Measurements from ENCODE around the gene PPP1R14C. TPM values are rescaled to one million over a fixed set of nuclear protein-coding genes. Genes with fewer than 3 reads are reported as not detected.

PPP1R14C gene
- polyA plus RNA-seq, 1 donor (not counting 4 experiments of a cell fraction or from before 2014, with no cell fraction given): 50.6 TPM

GRCh38 chr6:150138638-150139037, 4.2 kb upstream of the PPP1R14C start:
- no peak overlapping the region for H3K27ac ChIP-seq (ENCODE audit: control insufficient read depth, insufficient read depth, low read length)
- no peak overlapping the region for H2AFZ ChIP-seq (ENCODE audit: control insufficient read depth, low read length)
- H3K4me3 ChIP-seq (ENCODE audit: control insufficient read depth in 2 of 3, extremely low read depth in 1 of 3, insufficient read depth in 2 of 3, low read depth in 1 of 3, low read length in 3 of 3): no peak overlapping the region
- H3K9me3 ChIP-seq (ENCODE audit: control insufficient read depth, low read depth, low read length): no peaks in the 10 kb centered on the region
- no peaks in the 10 kb centered on the region for H3K27me3 ChIP-seq (ENCODE audit: control insufficient read depth, extremely low read depth, insufficient read depth, low read length)
- no peaks in the 10 kb centered on the region for H3K9me1 ChIP-seq (ENCODE audit: control insufficient read depth, extremely low read depth, insufficient read depth, low read length)
- H4K20me1 ChIP-seq (ENCODE audit: control insufficient read depth, extremely low read depth, insufficient read depth, low read length): no peaks in the 10 kb centered on the region
- no peak overlapping the region for H3K4me2 ChIP-seq (ENCODE audit: control insufficient read depth, extremely low read depth, insufficient read depth, low read depth, low read length)
- TF ChIP-seq CTCF (optimal IDR thresholded peaks at IDR 0.05 in 1 of 3, IDR thresholded peaks at IDR 0.05 in 1 of 3, conservative IDR thresholded peaks at IDR 0.05 in 1 of 3; ENCODE audit: extremely low read depth in 1 of 3, insufficient read depth in 2 of 3, low read length in 3 of 3) (no peak), EZH2 (IDR thresholded peaks at IDR 0.05; ENCODE audit: low read length) (no peak)
- FAIRE-seq: no peak
- H3K4me1 ChIP-seq (ENCODE audit: control insufficient read depth, extremely low read depth, insufficient read depth, low read length): peaks cover 14% of the 10 kb centered on the region
- H3K36me3 ChIP-seq (ENCODE audit: control insufficient read depth in 2 of 2, extremely low read depth in 1 of 2, insufficient read depth in 2 of 2, low read length in 2 of 2): no peaks in the 10 kb centered on the region
- no peak for DNase-seq (ENCODE audit: low read depth, low spot score)
- dilution Hi-C loops (cut with MboI; ENCODE audit: extremely low pct_ligation_motif_present, low sequenced_read_pairs): no loop called here
- H3K79me2 ChIP-seq (ENCODE audit: control insufficient read depth, insufficient read depth, low read length): peaks cover 6% of the 10 kb centered on the region
- no peak overlapping the region for H3K9ac ChIP-seq (ENCODE audit: control insufficient read depth, extremely low read depth, insufficient read depth, low read length)

GRCh38 chr6:150139533-150139932, 3.3 kb upstream of the PPP1R14C start:
- Histone ChIP-seq H3K79me2 (ENCODE audit: control insufficient read depth, insufficient read depth, low read length) (peaks cover 15% of the 10 kb centered on the region), H2AFZ (ENCODE audit: control insufficient read depth, low read length) (no peak overlapping the region), H3K9me1 (ENCODE audit: control insufficient read depth, extremely low read depth, insufficient read depth, low read length) (no peaks in the 10 kb centered on the region), H3K9me3 (ENCODE audit: control insufficient read depth, low read depth, low read length) (no peaks in the 10 kb centered on the region), H3K9ac (ENCODE audit: control insufficient read depth, extremely low read depth, insufficient read depth, low read length) (no peak overlapping the region), H3K4me3 (ENCODE audit: control insufficient read depth in 2 of 3, extremely low read depth in 1 of 3, insufficient read depth in 2 of 3, low read depth in 1 of 3, low read length in 3 of 3) (no peak overlapping the region), H3K27me3 (ENCODE audit: control insufficient read depth, extremely low read depth, insufficient read depth, low read length) (no peaks in the 10 kb centered on the region), H3K27ac (ENCODE audit: control insufficient read depth, insufficient read depth, low read length) (no peak overlapping the region), H3K4me1 (ENCODE audit: control insufficient read depth, extremely low read depth, insufficient read depth, low read length) (peaks cover 13% of the 10 kb centered on the region), H3K36me3 (ENCODE audit: control insufficient read depth in 2 of 2, extremely low read depth in 1 of 2, insufficient read depth in 2 of 2, low read length in 2 of 2) (no peaks in the 10 kb centered on the region), H3K4me2 (ENCODE audit: control insufficient read depth, extremely low read depth, insufficient read depth, low read depth, low read length) (no peak overlapping the region), H4K20me1 (ENCODE audit: control insufficient read depth, extremely low read depth, insufficient read depth, low read length) (no peaks in the 10 kb centered on the region)
- no peak for FAIRE-seq
- TF ChIP-seq CTCF (optimal IDR thresholded peaks at IDR 0.05 in 1 of 3, IDR thresholded peaks at IDR 0.05 in 1 of 3, conservative IDR thresholded peaks at IDR 0.05 in 1 of 3; ENCODE audit: extremely low read depth in 1 of 3, insufficient read depth in 2 of 3, low read length in 3 of 3) (no peak), EZH2 (IDR thresholded peaks at IDR 0.05; ENCODE audit: low read length) (no peak)
- dilution Hi-C loops (cut with MboI; ENCODE audit: extremely low pct_ligation_motif_present, low sequenced_read_pairs): no loop called here
- no peak for DNase-seq (ENCODE audit: low read depth, low spot score)

Measured in keratinocyte (primary cell).